Peyer's patch (tissue), 4 donors: ENCODE results near the gene PIANP.

ENCODE experiments used
- CTCF ChIP-seq, 6 experiments: fragments of 450-650 bp in 4 of 6; fragments of 200-600 bp in 2 of 6; sonication (generic) in 1 of 6; IDR thresholded peaks; one replicate each; pipeline ENCODE4 v1.5.1; 2017 to 2019; ENCODE audit warnings: antibody characterized with exemption in 6 of 6, mild to moderate bottlenecking in 3 of 6, moderate library complexity in 1 of 6
- POLR2A ChIP-seq, 2 donors: fragments of 450-650 bp; IDR thresholded peaks; one replicate each; pipeline ENCODE4 v1.5.1; 2017; ENCODE audit warnings: antibody characterized with exemption in 2 of 2, mild to moderate bottlenecking in 2 of 2, moderate library complexity in 2 of 2

DNA sequence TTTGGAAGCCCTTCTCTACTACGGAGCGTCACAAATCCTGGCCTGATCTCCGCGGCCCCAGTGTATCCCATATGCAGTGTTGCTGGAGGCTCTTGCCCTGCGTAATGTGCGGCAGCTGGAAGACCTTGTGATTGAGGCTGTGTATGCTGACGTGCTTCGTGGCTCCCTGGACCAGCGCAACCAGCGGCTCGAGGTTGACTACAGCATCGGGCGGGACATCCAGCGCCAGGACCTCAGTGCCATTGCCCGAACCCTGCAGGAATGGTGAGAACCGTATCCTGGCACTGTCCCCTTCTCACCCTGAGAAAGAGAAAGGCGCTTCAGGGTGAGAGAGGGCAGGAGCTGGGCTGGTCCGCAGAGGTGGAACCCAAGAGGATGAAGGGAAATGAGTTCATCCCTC is 28.6 kb upstream of the PIANP start:
- TF ChIP-seq POLR2A (IDR thresholded peaks at IDR 0.05) (no peak), CTCF (IDR thresholded peaks at IDR 0.05) (no peak)
